ENCODE measurements around the gene GBX2. TPM values are rescaled to one million over a fixed set of nuclear protein-coding genes. Genes with fewer than 3 reads are reported as not detected.
A peak's percentile ranks its signal among the peaks of the same experiment; 100 is the strongest.

The GBX2 gene
- total and polyA plus RNA-seq, 2 of the 8 experiments (the other 6 are each of a cell fraction or from before 2014, with no cell fraction given): 0.38 to 0.89 TPM

GRCh38 chr2:236157366-236157765 lies 10.8 kb downstream of the GBX2 start:
- Histone ChIP-seq H2BK20ac (ENCODE audit: low read length) (no peak overlapping the region), H2BK120ac (replicated peaks; ENCODE audit: low read depth, low read length) (no peak overlapping the region), H3K56ac (replicated peaks; ENCODE audit: insufficient read length, low read depth, low read length) (no peak overlapping the region), H4K91ac (replicated peaks; ENCODE audit: insufficient read length, low read length) (no peak overlapping the region), H3K36me3 (ENCODE audit: control insufficient read depth in 2 of 4, insufficient read depth in 4 of 4, low read length in 3 of 4) (no peaks in the 10 kb centered on the region), H3K9me3 (ENCODE audit: insufficient read depth in 2 of 2, low read depth in 1 of 2, low read length in 1 of 2) (no peaks in the 10 kb centered on the region; a peak in 2 of 4 replicates), H2BK15ac (ENCODE audit: low read length) (no peak overlapping the region), H3K4me1 (replicated peaks in 1 of 4; ENCODE audit: control insufficient read depth in 3 of 4, insufficient read depth in 4 of 4, low read length in 3 of 4) (peaks cover 4 to 35% (median 30%) of the 10 kb centered on the region in 4 experiments), H3K23ac (ENCODE audit: insufficient read length) (no peak overlapping the region), H3K4me3 (ENCODE audit: extremely low read depth in 1 of 4, insufficient read depth in 2 of 4, low read depth in 3 of 4, low read length in 4 of 4) (no peak overlapping the region), H3K4me2 (ENCODE audit: insufficient read depth in 1 of 2, low read depth in 2 of 2, low read length in 2 of 2) (no peak overlapping the region), H3K23me2 (ENCODE audit: low read depth, low read length) (peaks cover 7% of the 10 kb centered on the region; the same call in 1 of the 2 replicates), H4K20me1 (replicated peaks in 1 of 2; ENCODE audit: control insufficient read depth in 1 of 2, insufficient read depth in 2 of 2, low read length in 2 of 2) (peaks cover 0 to 2% of the 10 kb centered on the region in 2 experiments), H3K9ac (replicated peaks in 1 of 4; ENCODE audit: extremely low read depth in 1 of 4, low read depth in 3 of 4, low read length in 3 of 4) (no peak overlapping the region), H4K5ac (ENCODE audit: insufficient read length, low read depth, low read length) (no peak overlapping the region), H3K18ac (ENCODE audit: extremely low read depth, low read length) (no peak overlapping the region), H4K8ac (ENCODE audit: extremely low read depth, insufficient read depth, low read length) (no peak overlapping the region), H2BK5ac (ENCODE audit: low read depth, low read length) (no peak overlapping the region), H3K27ac (ENCODE audit: low read depth, low read length) (no peak overlapping the region), H3K4ac (replicated peaks; ENCODE audit: insufficient read length, low read depth, low read length) (no peak overlapping the region), H2BK12ac (ENCODE audit: low read depth, low read length) (no peak overlapping the region), H3K27me3 (replicated peaks in 1 of 4; ENCODE audit: control insufficient read depth in 3 of 4, extremely low read depth in 1 of 4, insufficient read depth in 3 of 4, low read length in 3 of 4) (peaks cover 48 to 74% (median 65%) of the 10 kb centered on the region in 4 experiments), H2AK5ac (ENCODE audit: low read depth, low read length) (peak overlapping the region; percentile 84; the same call in 1 of the 2 replicates), H2AFZ (ENCODE audit: low read length) (no peak overlapping the region), H3K14ac (ENCODE audit: insufficient read length) (no peak overlapping the region), H3K79me2 (ENCODE audit: control insufficient read depth in 1 of 2, insufficient read depth in 2 of 2, low read length in 2 of 2) (no peaks in the 10 kb centered on the region), H3K79me1 (ENCODE audit: low read depth, low read length) (no peaks in the 10 kb centered on the region)
- CTCF ChIA-PET (ENCODE audit: partially characterized antibody): interaction anchor here (1.1 to 6.9 kb wide), 5 partner anchors 10 to 177 kb away, joined by 3 to 50 read pairs (median 15); partner anchors contain the start of gene GBX2
- POLR2A ChIA-PET (ENCODE audit: partially characterized antibody): no interaction called here
- no peak for DNase-seq (ENCODE audit: low read depth in 1 of 2, low spot score in 2 of 2)
- FAIRE-seq: no peak
- WGBS, 2 experiments (ENCODE audit: extremely low coverage in 1 of 2, insufficient coverage in 1 of 2, insufficient read length in 1 of 2, insufficient replicate concordance in 2 of 2, low coverage in 1 of 2, low lambda C conversion rate in 2 of 2, missing lambda C conversion rate in 1 of 2): 84% methylated on average over 6 of the region's 6 CpGs; no CpG with 5 or more reads in 1 of the 2 experiments
- TF ChIP-seq CBX5 (IDR thresholded peaks at IDR 0.05; ENCODE audit: low read depth, low read length) (no peak), MAFK (IDR thresholded peaks at IDR 0.05; ENCODE audit: low read depth, low read length) (no peak), RBBP5 (IDR thresholded peaks at IDR 0.05; ENCODE audit: borderline replicate concordance, low read depth, low read length) (no peak), CBX8 (IDR thresholded peaks at IDR 0.05; ENCODE audit: borderline replicate concordance, low read depth, low read length) (no peak), POLR2A (IDR thresholded peaks at IDR 0.05; ENCODE audit: control extremely low read depth in 1 of 2, low read depth in 2 of 2, low read length in 2 of 2) (no peak), KDM5A (IDR thresholded peaks at IDR 0.05; ENCODE audit: low read length) (no peak), CREB1 (IDR thresholded peaks at IDR 0.05) (no peak)

Data from H1 (cell line).